GM23248 (cell line): ENCODE results near the gene AR.

Experiments used
- EZH2 ChIP-seq: fragments of 200-600 bp; sonication (generic); IDR thresholded peaks from 2 replicates; pipeline ENCODE4 v1.6.1; 2018; ENCODE audit warnings: antibody characterized with exemption, mild to moderate bottlenecking; ENCODE audit not compliant: insufficient read depth, poor library complexity, severe bottlenecking
- EZH2phosphoT487 ChIP-seq: fragments of 200-600 bp; sonication (generic); IDR thresholded peaks from 2 replicates; pipeline ENCODE4 v1.6.1; 2018; ENCODE audit warnings: antibody characterized with exemption, moderate library complexity, mild to moderate bottlenecking, low read depth; ENCODE audit not compliant: insufficient read depth

DNA sequence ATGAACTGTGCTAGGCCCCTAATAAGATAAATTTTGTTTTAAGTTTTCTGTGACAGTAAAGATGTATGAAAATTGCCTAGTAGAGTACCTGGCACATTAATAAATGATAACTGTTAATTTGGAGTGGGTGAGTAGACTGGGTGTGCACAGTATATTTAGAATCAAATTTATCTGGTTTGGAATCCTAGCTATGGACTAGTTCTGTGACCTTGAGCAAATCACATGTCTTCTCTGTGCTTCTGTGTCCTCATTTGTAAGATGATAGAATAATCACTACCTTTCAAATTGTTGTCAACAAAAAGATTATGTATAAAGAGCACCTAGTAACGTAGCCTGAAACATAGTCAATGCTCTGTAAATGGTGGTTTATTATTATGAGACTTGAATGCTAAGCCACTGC, 170.2 kb downstream of the AR start:
- TF ChIP-seq EZH2 (no peak), EZH2phosphoT487 (no peak)
